Measurements from ENCODE around the gene DOCK2. TPM values are rescaled to one million over a fixed set of nuclear protein-coding genes. Genes with fewer than 3 reads are reported as not detected.

The DOCK2 gene
- total and polyA plus RNA-seq, 2 donors (not counting 1 experiment from before 2014, with no cell fraction given) = 112 to 330 TPM

GRCh38 chr5:170100066-170100943 lies 463.2 kb downstream of the DOCK2 start:
- Mint-ChIP-seq H3K4me1 (no peaks in the 10 kb centered on the region), H3K4me3 (no peak overlapping the region), H3K27me3 (peaks cover 13% of the 10 kb centered on the region), H3K9me3 (ENCODE audit: insufficient read depth) (peaks cover 4% of the 10 kb centered on the region), H3K27ac (no peak overlapping the region)
- ATAC-seq (ENCODE audit: low read depth) (no peak), DNase-seq (peak; percentile 66)
- intact Hi-C loops (cut with micrococcal nuclease) = loop anchor here (1.0 to 5.0 kb wide), 3 partner anchors 107 to 321 kb away; no protein-coding TSS in a partner anchor
- H3K36me3 ChIP-seq (replicated peaks in 1 of 2; ENCODE audit: control extremely low read depth in 1 of 2, control insufficient read depth in 1 of 2, extremely low read depth in 1 of 2, insufficient read depth in 2 of 2, low read length in 1 of 2) = no peaks in the 10 kb centered on the region
- WGBS (ENCODE audit: insufficient coverage) = 20% methylated on average over 9 of the region's 13 CpGs
- no peak for TF ChIP-seq EZH2 (IDR thresholded peaks at IDR 0.05; ENCODE audit: borderline replicate concordance, insufficient read depth, low read depth, low read length, poor library complexity, severe bottlenecking)
- TF ChIP-seq CTCF (IDR thresholded peaks at IDR 0.05) = peak; percentile 71
- no peaks in the 10 kb centered on the region for H4K20me1 ChIP-seq (ENCODE audit: control insufficient read depth, insufficient read depth, low read length, poor library complexity, severe bottlenecking)
- H3K4me3 ChIP-seq (ENCODE audit: control extremely low read depth in 1 of 5, extremely low read depth in 1 of 5, insufficient read depth in 1 of 5, low read depth in 2 of 5, low read length in 4 of 5) = no peak overlapping the region
- H3K9ac ChIP-seq (ENCODE audit: low read length) = no peak overlapping the region
- ChIA-PET CTCF (interaction anchor here (0.6 to 3.1 kb wide), 13 partner anchors 8 to 1762 kb away, joined by 3 to 16 read pairs (median 3); no protein-coding TSS in a partner anchor), POLR2A (no interaction called here)
- peaks cover 0 to 2% (median 0%) of the 10 kb centered on the region in 4 experiments for H3K27me3 ChIP-seq (replicated peaks in 1 of 4; ENCODE audit: control extremely low read depth in 1 of 4, control insufficient read depth in 3 of 4, insufficient read depth in 4 of 4, low read length in 3 of 4)
- H2AFZ ChIP-seq (ENCODE audit: insufficient read depth, low read depth, low read length, poor library complexity, severe bottlenecking) = no peak overlapping the region
- H3K4me1 ChIP-seq (ENCODE audit: control insufficient read depth in 2 of 2, insufficient read depth in 2 of 2, low read length in 2 of 2) = no peaks in the 10 kb centered on the region
- peaks cover 0 to 13% (median 0%) of the 10 kb centered on the region in 3 donors for H3K9me3 ChIP-seq (ENCODE audit: control extremely low read depth in 1 of 3, control insufficient read depth in 2 of 3, insufficient read depth in 1 of 3, low read length in 2 of 3)
- H3K79me2 ChIP-seq (ENCODE audit: control insufficient read depth, insufficient read depth, low read length) = no peaks in the 10 kb centered on the region
- H3K4me2 ChIP-seq (replicated peaks; ENCODE audit: low read depth, low read length, poor library complexity, severe bottlenecking) = no peak overlapping the region
- H3K27ac ChIP-seq (ENCODE audit: low read length in 2 of 2) = no peak overlapping the region

GRCh38 chr5:170103447-170103846 lies 466.4 kb downstream of the DOCK2 start:
- Histone ChIP-seq H3K4me3 (ENCODE audit: control extremely low read depth in 1 of 5, extremely low read depth in 1 of 5, insufficient read depth in 1 of 5, low read depth in 2 of 5, low read length in 4 of 5) (no peak overlapping the region), H4K20me1 (ENCODE audit: control insufficient read depth, insufficient read depth, low read length, poor library complexity, severe bottlenecking) (no peaks in the 10 kb centered on the region), H3K36me3 (replicated peaks in 1 of 2; ENCODE audit: control extremely low read depth in 1 of 2, control insufficient read depth in 1 of 2, extremely low read depth in 1 of 2, insufficient read depth in 2 of 2, low read length in 1 of 2) (no peaks in the 10 kb centered on the region), H3K27me3 (replicated peaks in 1 of 4; ENCODE audit: control extremely low read depth in 1 of 4, control insufficient read depth in 3 of 4, insufficient read depth in 4 of 4, low read length in 3 of 4) (peaks cover 0 to 4% (median 1%) of the 10 kb centered on the region in 4 experiments), H2AFZ (ENCODE audit: insufficient read depth, low read depth, low read length, poor library complexity, severe bottlenecking) (no peak overlapping the region), H3K4me1 (ENCODE audit: control insufficient read depth in 2 of 2, insufficient read depth in 2 of 2, low read length in 2 of 2) (no peaks in the 10 kb centered on the region), H3K9ac (ENCODE audit: low read length) (no peak overlapping the region), H3K27ac (ENCODE audit: low read length in 2 of 2) (no peak overlapping the region), H3K4me2 (replicated peaks; ENCODE audit: low read depth, low read length, poor library complexity, severe bottlenecking) (no peak overlapping the region), H3K9me3 (ENCODE audit: control extremely low read depth in 1 of 3, control insufficient read depth in 2 of 3, insufficient read depth in 1 of 3, low read length in 2 of 3) (peaks cover 0 to 10% (median 0%) of the 10 kb centered on the region in 3 donors), H3K79me2 (ENCODE audit: control insufficient read depth, insufficient read depth, low read length) (no peaks in the 10 kb centered on the region)
- Mint-ChIP-seq H3K4me1 (no peaks in the 10 kb centered on the region), H3K9me3 (ENCODE audit: insufficient read depth) (peaks cover 4% of the 10 kb centered on the region), H3K4me3 (no peak overlapping the region), H3K27ac (no peak overlapping the region), H3K27me3 (peaks cover 10% of the 10 kb centered on the region)
- intact Hi-C loops (cut with micrococcal nuclease) = loop anchor here (5.0 kb wide), 2 partner anchors 104 to 164 kb away; no protein-coding TSS in a partner anchor
- WGBS (ENCODE audit: insufficient coverage) = no CpG with 5 or more reads among the region's 1 CpG
- POLR2A ChIA-PET = no interaction called here
- no peak for DNase-seq
- no peak for ATAC-seq (ENCODE audit: low read depth)
- CTCF ChIA-PET = no interaction called here
- no peak for TF ChIP-seq CTCF (IDR thresholded peaks at IDR 0.05)
- TF ChIP-seq EZH2 (IDR thresholded peaks at IDR 0.05; ENCODE audit: borderline replicate concordance, insufficient read depth, low read depth, low read length, poor library complexity, severe bottlenecking) = no peak
